Left ventricle myocardium inferior (tissue), 1 donor: ENCODE measurements around the gene TOMM22. TPM values are rescaled to one million over a fixed set of nuclear protein-coding genes. Genes with fewer than 3 reads are reported as not detected.

Source experiments
- DNase-seq: peaks from one replicate; pipeline ENCODE4 v3.0.0-alpha.2; 2020
- H3K27ac ChIP-seq: fragments of 200-600 bp; replicated peaks from 2 replicates; pipeline ENCODE4 v1.8.0; 2021
- H3K27me3 ChIP-seq: fragments of 200-600 bp; 2 replicates; pipeline ENCODE4 v1.8.0; 2021; ENCODE audit warnings: low read depth
- H3K36me3 ChIP-seq: fragments of 200-600 bp; 2 replicates; pipeline ENCODE4 v1.8.0; 2021
- H3K4me1 ChIP-seq: fragments of 200-600 bp; 2 replicates; pipeline ENCODE4 v1.8.0; 2021
- H3K4me3 ChIP-seq: fragments of 200-600 bp; 2 replicates; pipeline ENCODE4 v1.8.0; 2021; ENCODE audit warnings: mild to moderate bottlenecking, moderate library complexity
- H3K9me3 ChIP-seq: fragments of 200-600 bp; replicated peaks from 2 replicates; pipeline ENCODE4 v1.8.0; 2021
- intact Hi-C: fragments of 100-400 bp; cut with micrococcal nuclease; formaldehyde crosslinking; loops from one replicate; pipeline ENCODE4 v1.11.0; 2022
- total RNA-seq: library from RNA; stranded (reverse); fragmentation: NEBNext Ultra II Directional; extraction: Animal tissue kit (Norgen Biotek cat#: 25700); gene quantifications from one replicate; pipeline ENCODE4 v1.2.1, GENCODE V29; 2021
- TF ChIP-seq, protein P1 (sequence below): fragments of 200-600 bp; IDR thresholded peaks from 2 replicates; pipeline ENCODE4 v1.8.0; 2021; ENCODE audit warnings: antibody characterized with exemption, mild to moderate bottlenecking, borderline replicate concordance
- donor health status: DM: no; HTN: yes; CAD: no; lungs with severe emphysema.

Gene TOMM22
- total RNA-seq, 1 donor from 2014 or later, result 66.6 TPM

DNA sequence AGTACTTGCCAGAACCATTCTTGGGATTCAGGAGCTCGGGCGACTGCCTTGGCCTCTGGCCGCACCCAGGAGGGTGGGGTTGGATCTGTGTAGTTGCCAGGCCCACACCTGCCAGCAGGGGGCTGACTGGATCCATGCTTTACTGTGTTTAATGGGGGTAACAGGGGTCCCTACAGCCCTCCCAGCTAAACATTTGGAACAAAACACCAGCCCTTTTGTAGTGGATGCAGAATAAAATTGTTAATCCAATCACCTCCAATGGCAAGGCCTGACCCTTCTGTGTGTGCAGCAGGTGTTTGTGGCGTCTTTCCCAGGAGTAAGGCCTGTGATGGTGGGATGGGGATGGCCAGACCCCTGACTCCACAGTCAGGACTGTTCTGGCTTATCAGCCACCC lies 51.6 kb downstream of the TOMM22 start:
- H3K4me1 ChIP-seq, result peaks cover 63% of the 10 kb centered on the region

DNA sequence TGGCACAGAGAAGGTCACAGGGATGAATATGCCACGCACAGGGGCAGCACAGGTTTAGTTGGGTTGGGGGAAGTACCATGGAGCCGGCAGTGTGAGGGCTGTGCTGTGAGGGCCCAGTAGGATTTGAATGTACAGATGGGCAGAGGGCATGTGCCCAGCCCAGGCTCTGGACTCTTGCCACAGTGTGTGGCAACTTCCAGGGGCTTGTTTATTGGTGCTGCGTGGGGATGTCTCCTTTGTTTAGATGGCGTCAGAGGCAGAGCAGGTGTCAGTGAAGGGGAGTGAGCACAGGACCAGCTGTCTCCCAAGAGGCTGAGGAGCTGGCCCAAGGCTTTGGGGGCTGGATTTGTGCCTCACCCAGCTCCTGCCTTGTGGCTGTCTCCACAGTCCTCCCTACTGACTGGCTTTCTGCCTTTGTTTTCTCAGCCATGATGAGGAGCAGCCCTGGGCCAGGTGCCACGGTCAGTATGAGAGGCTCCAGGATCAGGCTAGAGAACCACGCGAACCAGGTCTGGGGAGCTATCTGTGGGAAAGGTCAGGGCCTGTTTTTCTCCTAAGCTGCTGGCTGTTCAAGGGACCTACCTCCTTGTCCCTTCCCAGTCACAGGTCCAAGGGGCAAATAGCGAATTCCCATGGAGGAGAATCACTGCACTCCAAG lies 52.1 kb downstream of the TOMM22 start:
- H3K36me3 ChIP-seq, result peaks cover 72% of the 10 kb centered on the region
- TF ChIP-seq, protein P1, sequence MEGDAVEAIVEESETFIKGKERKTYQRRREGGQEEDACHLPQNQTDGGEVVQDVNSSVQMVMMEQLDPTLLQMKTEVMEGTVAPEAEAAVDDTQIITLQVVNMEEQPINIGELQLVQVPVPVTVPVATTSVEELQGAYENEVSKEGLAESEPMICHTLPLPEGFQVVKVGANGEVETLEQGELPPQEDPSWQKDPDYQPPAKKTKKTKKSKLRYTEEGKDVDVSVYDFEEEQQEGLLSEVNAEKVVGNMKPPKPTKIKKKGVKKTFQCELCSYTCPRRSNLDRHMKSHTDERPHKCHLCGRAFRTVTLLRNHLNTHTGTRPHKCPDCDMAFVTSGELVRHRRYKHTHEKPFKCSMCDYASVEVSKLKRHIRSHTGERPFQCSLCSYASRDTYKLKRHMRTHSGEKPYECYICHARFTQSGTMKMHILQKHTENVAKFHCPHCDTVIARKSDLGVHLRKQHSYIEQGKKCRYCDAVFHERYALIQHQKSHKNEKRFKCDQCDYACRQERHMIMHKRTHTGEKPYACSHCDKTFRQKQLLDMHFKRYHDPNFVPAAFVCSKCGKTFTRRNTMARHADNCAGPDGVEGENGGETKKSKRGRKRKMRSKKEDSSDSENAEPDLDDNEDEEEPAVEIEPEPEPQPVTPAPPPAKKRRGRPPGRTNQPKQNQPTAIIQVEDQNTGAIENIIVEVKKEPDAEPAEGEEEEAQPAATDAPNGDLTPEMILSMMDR, result no peak
- DNase-seq, result peak; percentile 64
- peaks cover 58% of the 10 kb centered on the region for H3K4me1 ChIP-seq
- no peak overlapping the region for H3K4me3 ChIP-seq
- H3K9me3 ChIP-seq, result no peaks in the 10 kb centered on the region
- intact Hi-C loops, result no loop called here
- no peaks in the 10 kb centered on the region for H3K27me3 ChIP-seq
- H3K27ac ChIP-seq, result peak overlapping the region; percentile 84

More for the DNA sequence above, 51.6 kb downstream of the TOMM22 start:
- H3K9me3 ChIP-seq, result no peaks in the 10 kb centered on the region
- intact Hi-C loops, result no loop called here
- TF ChIP-seq, protein P1, result peak; percentile 74
- no peaks in the 10 kb centered on the region for H3K27me3 ChIP-seq
- H3K4me3 ChIP-seq, result no peak overlapping the region
- no peak for DNase-seq
- H3K36me3 ChIP-seq, result peaks cover 72% of the 10 kb centered on the region
- peak overlapping the region; percentile 84 for H3K27ac ChIP-seq

DNA sequence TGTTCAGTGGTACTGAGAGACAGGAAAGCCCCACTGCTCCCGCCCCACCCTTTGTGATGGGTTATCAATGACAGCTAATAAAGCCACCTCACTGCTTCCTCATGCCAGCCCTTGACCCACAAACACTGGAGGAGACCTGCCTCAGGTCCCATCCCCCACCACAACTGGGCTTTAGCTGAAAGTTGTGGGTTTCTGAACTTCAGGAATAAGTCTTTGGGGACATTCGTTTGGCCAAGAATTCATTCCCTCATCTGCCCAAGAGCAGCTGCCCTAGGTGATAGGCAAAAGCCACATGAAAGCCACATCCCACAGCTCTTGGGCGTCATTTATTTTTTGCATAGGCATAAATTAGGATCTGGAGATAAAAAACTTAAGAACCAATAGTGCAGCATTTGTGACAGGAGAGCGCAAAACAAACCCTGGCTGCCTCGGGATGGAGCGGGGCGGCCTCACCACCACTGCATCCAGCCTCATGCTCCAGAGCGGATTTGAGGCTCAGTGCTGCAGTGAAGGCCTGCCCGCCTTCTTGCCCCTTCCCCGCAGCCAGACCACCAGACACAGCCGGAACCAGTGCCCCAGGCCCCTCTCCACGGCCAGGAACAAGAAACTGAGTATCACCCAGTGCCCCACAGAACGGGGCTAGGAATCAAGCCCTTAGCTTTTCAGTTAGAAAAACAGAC lies 52.8 kb downstream of the TOMM22 start:
- Histone ChIP-seq H3K4me1 (peaks cover 55% of the 10 kb centered on the region), H3K27ac (peak overlapping the region; percentile 84), H3K27me3 (no peaks in the 10 kb centered on the region), H3K4me3 (no peak overlapping the region), H3K36me3 (peaks cover 72% of the 10 kb centered on the region), H3K9me3 (no peaks in the 10 kb centered on the region)
- intact Hi-C loops, result no loop called here
- TF ChIP-seq, protein P1, result no peak
- DNase-seq, result peak; percentile 11

Other genes with a start within 250 kb of the TOMM22 start
- gene KCNJ4, start 226.8 kb upstream of the TOMM22 start, total RNA-seq, result 45.7 TPM
- gene KDELR3, start 213.9 kb upstream of the TOMM22 start, total RNA-seq, result 6.0 TPM
- 228 TPM for gene DDX17, start 175.6 kb upstream of the TOMM22 start, total RNA-seq
- gene DMC1, start 111.8 kb upstream of the TOMM22 start, total RNA-seq, result 1.0 TPM
- gene FAM227A, start 25.6 kb upstream of the TOMM22 start, total RNA-seq, result 1.0 TPM
- 44.4 TPM for gene CBY1, start 25.3 kb upstream of the TOMM22 start, total RNA-seq
- 18.7 TPM for gene JOSD1, start 19.0 kb downstream of the TOMM22 start, total RNA-seq
- gene GTPBP1, start 24.0 kb downstream of the TOMM22 start, total RNA-seq, result 28.9 TPM
- 116 TPM for gene SUN2, start 74.0 kb downstream of the TOMM22 start, total RNA-seq
- gene DNAL4, start 112.2 kb downstream of the TOMM22 start, total RNA-seq, result 10.0 TPM
- gene NPTXR, start 162.1 kb downstream of the TOMM22 start, total RNA-seq, result 23.3 TPM
- 32.9 TPM for gene CBX6, start 190.3 kb downstream of the TOMM22 start, total RNA-seq